Right lobe of liver (tissue), 4 donors: Measurements from ENCODE around the gene NCAM2.

Experiments used
- CTCF ChIP-seq, 4 donors: fragments of 200-600 bp in 3 of 4; fragments of 450-650 bp in 1 of 4; IDR thresholded peaks; one replicate each; pipeline versions ENCODE4 v1.5.1 to v1.8.0; 2016 to 2022; ENCODE audit warnings: antibody characterized with exemption in 4 of 4, mild to moderate bottlenecking in 2 of 4
- POLR2A ChIP-seq: fragments of 450-650 bp; IDR thresholded peaks from one replicate; pipeline ENCODE4 v1.6.1; 2017; ENCODE audit warnings: antibody characterized with exemption, mild to moderate bottlenecking
- donor health status: DM: no; HTN: no; CAD: no.
- donor health status: DM: no; HTN: no; CAD: no.
- donor health status: DM: no; HTN: yes; CAD: no.

- no peak for TF ChIP-seq CTCF (IDR thresholded peaks at IDR 0.05)
- no peak for TF ChIP-seq POLR2A
Observed at GRCh38 chr21:21241391-21241790, 243.2 kb downstream of the NCAM2 start.
